Measurements from ENCODE around the gene RIN3. TPM values are rescaled to one million over a fixed set of nuclear protein-coding genes. Genes with fewer than 3 reads are reported as not detected.

The RIN3 gene
- total and polyA plus RNA-seq, 2 experiments from 2014 or later, result 3.5 to 5.4 TPM

- Histone ChIP-seq H3K27me3 (no peaks in the 10 kb centered on the region), H3K27ac (no peak overlapping the region), H3K36me3 (no peaks in the 10 kb centered on the region), H3K4me3 (no peak overlapping the region), H3K4me1 (ENCODE audit: low read depth) (no peaks in the 10 kb centered on the region), H3K9me3 (ENCODE audit: low read depth) (no peaks in the 10 kb centered on the region)
- TF ChIP-seq CTCF (IDR thresholded peaks at IDR 0.05; ENCODE audit: low read depth, low read length), result no peak
- DNase-seq (ENCODE audit: low read depth in 1 of 2, low spot score in 1 of 2), result no peak
Observed at GRCh38 chr14:92552066-92552465, 38.5 kb downstream of the RIN3 start.

- Histone ChIP-seq H3K27me3 (no peaks in the 10 kb centered on the region), H3K4me1 (ENCODE audit: low read depth) (no peaks in the 10 kb centered on the region), H3K36me3 (no peaks in the 10 kb centered on the region), H3K4me3 (no peak overlapping the region), H3K9me3 (ENCODE audit: low read depth) (no peaks in the 10 kb centered on the region), H3K27ac (no peak overlapping the region)
- peak; percentile 29 for TF ChIP-seq CTCF (IDR thresholded peaks at IDR 0.05; ENCODE audit: low read depth, low read length)
- peak; percentile 24 to 68 for DNase-seq (ENCODE audit: low read depth in 1 of 2, low spot score in 1 of 2)
Observed at GRCh38 chr14:92553438-92553837, 39.9 kb downstream of the RIN3 start.

GRCh38 chr14:92555465-92556111 lies 42.0 kb downstream of the RIN3 start:
- no peak overlapping the region for H3K27ac ChIP-seq
- H3K36me3 ChIP-seq, result no peaks in the 10 kb centered on the region
- H3K9me3 ChIP-seq (ENCODE audit: low read depth), result no peaks in the 10 kb centered on the region
- H3K4me3 ChIP-seq, result no peak overlapping the region
- DNase-seq (ENCODE audit: low read depth in 1 of 2, low spot score in 1 of 2), result no peak
- H3K4me1 ChIP-seq (ENCODE audit: low read depth), result no peaks in the 10 kb centered on the region
- TF ChIP-seq CTCF (IDR thresholded peaks at IDR 0.05; ENCODE audit: low read depth, low read length), result no peak
- H3K27me3 ChIP-seq, result no peaks in the 10 kb centered on the region

- no peak for DNase-seq (ENCODE audit: low read depth in 1 of 2, low spot score in 1 of 2)
- Histone ChIP-seq H3K4me1 (ENCODE audit: low read depth) (no peaks in the 10 kb centered on the region), H3K36me3 (no peaks in the 10 kb centered on the region), H3K4me3 (no peak overlapping the region), H3K9me3 (ENCODE audit: low read depth) (no peaks in the 10 kb centered on the region), H3K27me3 (no peaks in the 10 kb centered on the region), H3K27ac (no peak overlapping the region)
- TF ChIP-seq CTCF (IDR thresholded peaks at IDR 0.05; ENCODE audit: low read depth, low read length), result no peak
Observed at GRCh38 chr14:92556255-92556741, 42.7 kb downstream of the RIN3 start.

- no peaks in the 10 kb centered on the region for H3K9me3 ChIP-seq (ENCODE audit: low read depth)
- no peaks in the 10 kb centered on the region for H3K4me1 ChIP-seq (ENCODE audit: low read depth)
- H3K36me3 ChIP-seq, result no peaks in the 10 kb centered on the region
- H3K27me3 ChIP-seq, result no peaks in the 10 kb centered on the region
- no peak for TF ChIP-seq CTCF (IDR thresholded peaks at IDR 0.05; ENCODE audit: low read depth, low read length)
- no peak overlapping the region for H3K27ac ChIP-seq
- no peak for DNase-seq (ENCODE audit: low read depth in 1 of 2, low spot score in 1 of 2)
- no peak overlapping the region for H3K4me3 ChIP-seq
Observed at GRCh38 chr14:92556863-92557543, 43.4 kb downstream of the RIN3 start.

Measured in cardiac muscle cell (in vitro differentiated cells and primary cell).